GM18520 (cell line): ENCODE results near the gene SLC6A7.
"Not testable (repeated sequence)": the region's sequence is repeated elsewhere in the genome, so short reads cannot be mapped to it uniquely, and the experiment has no call there.

Source experiments
- ATAC-seq: cut with Tn5 transposase; IDR thresholded peaks from one replicate; pipeline ENCODE4 v1.9.1; 2021; ENCODE audit not compliant: unreplicated experiment

The SLC6A7 gene

DNA sequence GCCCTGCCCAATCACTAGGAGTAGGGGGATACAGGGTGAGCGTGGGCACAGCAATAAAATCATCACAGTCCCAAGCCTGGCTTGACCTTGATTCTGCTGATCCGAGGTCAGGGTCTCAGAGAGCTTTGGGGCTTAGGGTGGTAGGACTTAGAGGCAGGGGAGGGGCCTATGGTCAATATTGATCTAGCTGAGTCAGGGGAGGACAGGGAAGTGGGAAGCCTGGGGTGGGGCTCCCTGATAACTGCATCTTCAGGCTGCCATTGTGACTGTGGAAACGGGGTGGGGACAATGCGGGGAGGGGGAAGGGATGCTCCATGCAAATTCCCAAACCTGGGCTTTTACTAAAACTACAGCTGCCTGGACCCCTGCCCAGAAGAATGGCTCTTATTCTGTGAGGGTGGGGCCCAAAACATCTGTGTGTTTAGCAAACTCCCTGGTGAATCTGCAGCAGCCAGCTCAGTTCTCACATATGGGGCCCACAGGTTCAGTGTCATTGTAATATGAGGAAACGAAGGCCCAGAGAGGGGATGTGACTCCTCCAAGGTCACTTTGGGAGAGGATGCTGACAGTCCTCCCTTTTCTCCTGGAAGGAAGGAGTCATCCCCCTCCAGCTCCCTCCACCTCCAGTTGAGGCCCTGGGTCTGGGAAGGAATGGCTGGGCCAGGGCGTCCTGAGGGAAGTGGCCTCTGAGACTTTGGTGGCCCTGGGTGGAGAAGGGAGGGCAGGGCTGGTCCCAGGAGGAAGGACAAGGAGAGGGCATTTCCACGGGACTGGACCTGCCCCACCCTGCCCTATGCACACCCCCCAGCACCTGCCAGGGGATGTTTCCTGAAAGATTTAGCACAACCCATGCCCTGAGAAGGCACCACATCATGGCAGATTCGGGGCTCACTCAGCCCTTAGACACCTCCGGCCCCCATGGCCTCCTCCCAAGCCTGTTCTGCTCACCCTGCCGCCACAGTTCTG, 26.4 kb downstream of the SLC6A7 start:
- no peak for ATAC-seq

- no peak for ATAC-seq
Measured at GRCh38 chr5:150217038-150217437, 27.2 kb downstream of the SLC6A7 start.

DNA sequence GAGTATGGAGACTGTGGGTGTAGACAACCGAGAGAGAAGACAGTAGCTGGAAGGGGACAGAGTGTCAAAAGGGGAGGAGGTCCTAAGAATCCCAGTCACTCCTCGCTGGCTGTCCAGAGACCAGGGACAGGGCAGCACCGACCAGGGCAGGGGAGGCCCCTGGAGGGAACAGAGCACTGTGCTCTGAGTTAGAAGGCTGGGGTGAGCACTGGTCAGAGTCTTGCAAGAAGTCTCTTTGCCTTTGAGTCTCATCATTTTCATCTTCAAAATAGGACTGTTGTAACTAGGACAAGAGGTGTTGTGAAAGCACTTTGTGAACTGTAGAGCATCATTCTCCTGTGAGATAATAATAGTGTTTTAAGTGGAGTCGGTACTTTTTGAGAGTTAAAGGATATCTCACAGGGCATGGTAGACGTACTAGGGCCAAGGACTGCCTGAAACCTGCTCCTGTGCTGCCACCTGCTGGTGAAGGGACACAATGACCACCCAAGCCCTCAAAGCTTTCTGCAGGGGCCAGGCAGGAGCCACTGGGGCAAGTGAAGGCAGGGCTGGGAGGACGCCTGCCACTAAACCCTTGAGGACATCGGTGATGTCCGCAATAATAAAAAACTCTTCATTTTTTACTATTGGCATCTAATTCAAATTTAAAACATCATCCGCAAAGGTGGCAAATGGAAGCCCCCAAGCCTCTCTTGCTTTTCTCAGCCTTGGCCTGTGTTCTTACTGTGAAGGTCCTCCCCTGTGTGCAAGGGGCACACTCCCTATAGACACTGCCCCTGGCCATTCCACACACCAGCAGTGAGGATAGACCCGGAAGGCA, 28.2 kb downstream of the SLC6A7 start:
- ATAC-seq, result no peak

DNA sequence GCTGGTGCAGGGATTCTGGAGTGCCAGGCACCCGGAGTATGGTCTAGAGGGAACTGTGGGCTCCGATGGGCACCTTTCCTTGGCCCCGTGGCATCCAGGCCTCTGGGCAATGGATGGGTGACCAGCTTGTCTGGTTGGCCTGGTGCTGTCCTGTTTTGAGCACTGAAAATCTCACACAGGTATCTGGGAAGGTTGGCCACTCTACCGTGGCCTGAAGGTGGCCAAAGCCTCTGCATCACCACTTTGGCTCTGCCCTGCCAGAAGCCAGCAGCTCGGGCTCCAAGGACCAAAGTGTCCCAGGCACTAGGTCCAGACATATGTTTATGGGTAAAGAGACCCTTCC, 28.8 kb downstream of the SLC6A7 start:
- no peak for ATAC-seq

DNA sequence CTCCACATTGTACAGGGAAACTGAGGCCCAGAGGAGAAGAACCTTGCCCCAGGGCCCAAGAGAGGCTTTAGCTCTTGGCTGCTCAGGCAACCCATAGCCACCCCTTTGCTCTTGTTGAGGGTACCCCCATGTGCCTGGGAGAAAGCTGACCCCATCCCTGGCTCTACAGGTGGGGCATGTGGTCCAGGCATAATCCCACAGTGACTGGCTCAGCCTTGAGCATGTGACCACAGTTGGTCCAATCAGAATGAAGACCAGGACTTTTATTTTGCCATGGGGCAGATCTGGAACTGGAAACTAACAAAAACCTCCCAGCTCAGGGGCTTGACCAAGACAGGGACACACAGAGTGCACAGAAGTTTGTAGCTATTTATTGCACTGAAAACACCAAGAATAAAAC, 29.3 kb downstream of the SLC6A7 start:
- no peak for ATAC-seq

- no peak for ATAC-seq
Measured at GRCh38 chr5:150219861-150220260, 30.0 kb downstream of the SLC6A7 start.

DNA sequence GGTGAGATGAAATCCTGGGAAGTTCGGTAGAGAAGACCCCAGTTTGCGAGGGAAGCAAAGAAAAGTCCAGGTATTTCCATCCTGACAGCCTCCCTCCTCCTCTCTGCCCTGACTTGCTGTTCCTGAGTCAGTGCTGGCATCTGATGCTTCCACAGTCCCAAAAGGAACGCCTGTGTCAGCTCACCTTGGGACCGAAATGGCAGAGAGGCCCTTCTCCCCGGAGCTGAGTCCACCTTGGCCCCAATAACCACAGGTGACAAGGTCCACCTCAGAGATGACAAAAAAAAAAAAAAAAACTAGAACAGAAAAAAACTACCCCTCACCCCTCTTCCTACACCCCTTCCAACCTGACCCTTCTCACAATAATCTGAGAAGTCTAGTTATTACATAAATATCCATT, 31.6 kb downstream of the SLC6A7 start:
- ATAC-seq, result no peak

GRCh38 chr5:150222906-150223305, 33.0 kb downstream of the SLC6A7 start:
- no peak for ATAC-seq

- no peak for ATAC-seq
Measured at GRCh38 chr5:150223474-150223873, 33.6 kb downstream of the SLC6A7 start.

DNA sequence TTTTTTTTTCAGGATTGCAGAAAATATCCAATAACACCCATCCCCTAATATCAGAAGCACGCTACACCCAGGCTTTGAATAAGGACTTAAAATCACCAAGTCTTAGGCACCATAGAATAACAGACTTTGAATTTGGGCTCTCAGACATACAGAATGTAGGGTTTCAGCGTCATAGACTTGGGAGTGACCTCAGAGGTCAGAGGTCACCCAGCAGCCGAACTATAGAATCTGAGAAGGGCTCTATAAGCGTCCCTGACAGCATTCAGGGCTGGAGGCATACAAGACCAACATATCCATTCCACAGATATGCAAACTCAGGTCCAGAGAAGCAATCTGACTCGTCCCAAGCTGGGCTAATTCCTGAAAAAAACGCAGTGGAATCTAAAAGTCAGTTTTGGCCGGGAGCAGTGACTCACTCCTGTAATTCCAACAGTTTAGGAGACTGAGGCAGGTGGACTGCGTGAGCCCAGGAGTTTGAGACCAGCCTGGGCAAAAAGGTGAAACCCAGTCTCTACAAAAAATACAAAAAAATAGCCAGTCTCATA, 34.7 kb downstream of the SLC6A7 start:
- ATAC-seq, result no peak

GRCh38 chr5:150227036-150227435, 37.2 kb downstream of the SLC6A7 start:
- ATAC-seq, result no peak

GRCh38 chr5:150227606-150228273, 37.9 kb downstream of the SLC6A7 start:
- ATAC-seq, result no peak

- no peak for ATAC-seq
Measured at GRCh38 chr5:150229571-150229970, 39.7 kb downstream of the SLC6A7 start.

DNA sequence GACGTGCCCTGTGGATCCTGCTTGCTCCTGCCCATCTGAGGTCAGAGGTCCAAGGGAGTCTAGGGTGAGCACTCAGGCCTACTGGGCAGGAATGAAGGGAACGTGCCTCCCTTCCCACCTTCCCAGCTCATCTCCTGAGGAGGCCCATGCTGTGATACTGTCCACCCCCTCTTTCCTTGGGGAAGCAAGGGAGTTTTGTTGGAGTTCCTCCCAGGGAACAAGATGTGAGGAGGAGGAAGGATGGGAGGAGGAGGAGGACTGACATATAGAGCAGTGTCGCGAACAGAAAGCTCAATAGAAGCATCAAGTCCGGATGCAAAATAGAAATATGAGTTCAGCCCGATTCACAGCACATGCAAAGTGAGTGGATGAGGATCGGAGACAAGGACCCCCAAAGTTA, 41.0 kb downstream of the SLC6A7 start:
- no peak for ATAC-seq

- not testable (repeated sequence) for ATAC-seq
Measured at GRCh38 chr5:150233706-150234105, 43.8 kb downstream of the SLC6A7 start.

- no peak for ATAC-seq
Measured at GRCh38 chr5:150234576-150235499, 45.0 kb downstream of the SLC6A7 start.

DNA sequence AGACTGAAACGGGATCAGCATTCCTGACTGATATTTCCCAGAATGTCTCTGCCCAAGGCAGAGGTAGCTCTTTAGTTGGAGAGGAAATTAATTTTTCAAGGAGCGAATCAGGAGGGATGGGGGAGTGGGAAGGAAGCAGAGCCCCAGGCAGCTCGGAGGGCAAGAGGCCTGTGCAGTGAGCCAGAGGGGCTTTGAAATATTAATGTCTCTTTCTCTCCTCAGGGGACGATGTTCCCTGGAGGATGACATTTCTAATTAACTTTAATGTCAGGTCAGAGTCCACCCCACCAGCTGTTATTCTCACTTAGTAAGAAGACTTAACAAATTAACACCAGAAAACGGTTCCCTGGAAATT, 45.6 kb downstream of the SLC6A7 start:
- no peak for ATAC-seq

GRCh38 chr5:150236313-150236712, 46.5 kb downstream of the SLC6A7 start:
- no peak for ATAC-seq

DNA sequence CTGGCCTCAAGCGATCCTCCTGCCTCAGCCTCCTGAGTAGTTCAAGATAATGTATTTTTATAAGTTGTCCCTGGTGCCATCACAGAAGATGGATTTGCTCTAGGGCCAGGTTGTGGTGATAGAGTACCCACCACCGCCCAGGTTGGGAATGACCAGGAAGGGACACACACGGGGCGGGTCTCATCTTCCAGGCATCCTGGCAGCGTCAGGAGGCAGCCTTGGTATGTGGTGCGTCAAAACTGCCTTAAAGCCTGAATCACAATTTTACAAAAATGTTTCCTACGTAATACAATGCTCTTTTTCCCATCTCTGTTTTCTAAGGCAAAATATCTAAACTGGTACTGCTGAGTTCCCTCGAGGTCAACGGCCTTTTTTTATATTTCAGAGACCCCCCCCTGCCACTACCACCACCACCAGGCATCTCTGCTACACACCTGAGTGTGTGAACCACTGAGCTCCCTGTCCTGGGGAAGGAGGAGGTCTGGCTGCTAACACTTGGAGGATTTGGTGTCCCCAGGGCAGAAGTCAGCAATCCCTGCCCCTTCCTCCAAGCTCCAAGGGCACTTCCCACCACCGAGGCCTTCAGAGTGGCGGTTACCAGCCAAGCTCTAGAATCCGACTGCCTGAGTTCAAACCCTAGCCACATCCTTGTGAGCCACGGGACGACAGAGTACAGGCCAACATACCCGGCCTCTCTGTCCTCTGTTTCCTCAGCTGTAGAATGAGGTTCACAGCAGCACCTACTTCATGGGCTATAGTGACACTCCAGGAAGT, 47.3 kb downstream of the SLC6A7 start:
- ATAC-seq, result no peak

- no peak for ATAC-seq
Measured at GRCh38 chr5:150238646-150239045, 48.8 kb downstream of the SLC6A7 start.
